Activated CD8-positive, alpha-beta memory T cell treated with anti-CD3 and anti-CD28 coated beads, Interleukin-2, amount 50 U/mL, for 1 hour (primary cell): ENCODE data around the gene FKBP8.

Experiments used
- DNase-seq: peaks from one replicate; pipeline ENCODE4 v3.0.0-alpha.2; 2020; ENCODE audit errors: extremely low read depth

Gene FKBP8

DNA sequence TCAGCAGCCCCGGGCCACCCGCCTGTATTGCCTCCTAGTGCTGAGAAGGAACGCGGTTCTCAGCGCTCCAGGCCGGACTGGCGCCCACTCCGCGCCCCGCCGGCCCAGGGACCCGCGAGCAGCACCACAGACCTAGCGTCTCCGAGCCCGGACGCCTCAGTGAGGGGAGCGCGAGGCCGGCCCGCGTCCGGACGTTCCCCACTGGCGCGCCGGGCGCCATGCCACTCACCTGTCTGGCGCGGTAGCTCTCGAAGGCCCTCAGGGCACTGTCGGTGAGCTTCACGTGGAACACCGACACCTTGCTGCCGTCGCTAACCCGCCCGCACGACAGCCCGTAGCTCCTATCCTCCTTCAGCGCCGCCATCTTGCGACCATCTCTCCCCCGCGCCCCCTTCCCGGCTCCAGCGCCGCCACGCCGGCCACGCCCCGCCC is 21.7 kb downstream of the FKBP8 start, which contains the start of gene ELL:
Gene ELL, minus strand, starts transcription at position 379 of the 432 bp plus-strand sequence. Its CDS starts 15 bp downstream, at position 364.
- DNase-seq = no peak

- DNase-seq = no peak
Observed at GRCh38 chr19:18520848-18521691, 22.3 kb downstream of the FKBP8 start.

DNA sequence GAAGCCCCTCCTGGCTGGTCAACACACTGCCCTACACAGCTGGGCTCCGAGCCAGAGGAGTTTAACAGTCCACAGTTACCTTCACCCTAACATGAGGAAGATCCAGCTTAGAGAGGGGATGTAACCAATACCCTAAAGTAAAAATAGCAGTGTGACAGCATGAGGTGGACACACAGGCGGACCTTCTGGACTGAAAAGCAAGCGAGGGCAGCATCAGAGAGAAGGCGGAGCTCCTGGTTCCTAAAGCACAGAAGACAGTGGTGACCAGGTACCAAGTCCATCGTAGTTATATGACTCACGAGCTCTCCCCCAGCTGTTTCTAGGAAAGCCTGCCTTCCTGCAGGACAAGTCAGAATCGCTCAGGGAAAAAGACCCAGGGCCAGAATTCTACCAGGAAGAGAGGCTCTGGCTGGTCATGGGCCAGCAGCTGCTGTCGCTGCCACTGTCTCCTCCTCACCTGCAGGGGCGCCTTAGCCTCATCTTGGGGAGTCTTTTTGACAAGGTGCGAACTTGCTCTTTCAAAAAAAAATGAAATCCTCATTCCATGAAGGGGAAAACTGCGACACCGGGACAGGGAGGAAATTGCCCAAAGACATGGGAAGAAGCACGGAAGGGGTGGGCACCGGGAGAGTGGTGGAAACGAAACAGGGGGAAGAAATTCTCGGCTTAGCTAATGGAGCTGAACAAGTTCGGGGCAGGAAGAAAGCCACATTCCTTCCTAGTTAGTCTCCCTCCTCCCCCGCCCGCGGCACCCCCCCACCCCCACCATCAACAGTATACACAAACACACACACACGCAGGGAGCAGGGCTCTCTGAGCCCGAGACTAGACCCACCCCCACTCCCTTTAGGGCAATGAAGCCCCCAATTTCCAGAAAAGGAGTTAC is 23.2 kb downstream of the FKBP8 start:
- no peak for DNase-seq

- DNase-seq = no peak
Observed at GRCh38 chr19:18518639-18519038, 24.7 kb downstream of the FKBP8 start.

GRCh38 chr19:18517606-18518005 is 25.8 kb downstream of the FKBP8 start:
- no peak for DNase-seq

GRCh38 chr19:18515959-18516358 is 27.4 kb downstream of the FKBP8 start:
- DNase-seq = no peak

GRCh38 chr19:18514800-18515682 is 28.3 kb downstream of the FKBP8 start:
- DNase-seq = no peak

DNA sequence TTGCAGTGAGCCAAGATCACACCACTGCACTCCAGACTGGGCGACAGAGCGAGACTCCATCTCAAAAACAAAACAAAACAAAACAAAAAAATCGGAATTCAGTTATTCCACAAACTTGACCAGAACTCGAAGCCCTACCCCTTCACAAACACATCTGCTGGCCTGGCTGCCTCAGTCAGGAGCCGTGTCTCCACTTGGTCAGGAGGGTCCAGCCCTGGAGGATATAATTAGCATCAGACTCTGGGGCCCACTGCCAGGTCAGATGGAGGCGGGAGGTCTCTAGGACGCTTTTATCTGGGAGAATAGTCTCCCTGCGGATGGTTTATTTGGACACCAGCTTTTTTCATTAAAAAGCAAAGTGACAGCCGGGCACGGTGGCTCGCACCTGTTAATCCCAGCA is 29.5 kb downstream of the FKBP8 start:
- no peak for DNase-seq

DNA sequence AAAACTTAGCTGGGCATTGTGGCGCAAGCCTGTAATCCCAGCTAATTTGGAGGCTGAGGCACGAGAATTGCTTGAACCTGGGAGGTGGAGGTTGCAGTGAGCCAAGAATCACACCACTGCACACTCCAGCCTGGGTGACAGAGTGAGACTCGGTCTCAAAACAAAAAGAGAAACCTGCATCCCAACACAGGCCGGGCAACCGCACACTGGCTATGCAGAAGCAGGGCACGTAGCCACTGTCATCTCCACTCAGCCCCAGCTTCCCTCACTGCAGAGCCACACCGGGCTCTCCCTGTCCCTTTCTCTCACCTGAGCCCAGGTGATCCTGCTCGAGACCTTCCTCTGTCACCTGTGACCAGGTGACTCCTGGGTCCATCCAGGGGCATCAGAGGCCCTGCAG is 33.2 kb downstream of the FKBP8 start:
- no peak for DNase-seq

DNA sequence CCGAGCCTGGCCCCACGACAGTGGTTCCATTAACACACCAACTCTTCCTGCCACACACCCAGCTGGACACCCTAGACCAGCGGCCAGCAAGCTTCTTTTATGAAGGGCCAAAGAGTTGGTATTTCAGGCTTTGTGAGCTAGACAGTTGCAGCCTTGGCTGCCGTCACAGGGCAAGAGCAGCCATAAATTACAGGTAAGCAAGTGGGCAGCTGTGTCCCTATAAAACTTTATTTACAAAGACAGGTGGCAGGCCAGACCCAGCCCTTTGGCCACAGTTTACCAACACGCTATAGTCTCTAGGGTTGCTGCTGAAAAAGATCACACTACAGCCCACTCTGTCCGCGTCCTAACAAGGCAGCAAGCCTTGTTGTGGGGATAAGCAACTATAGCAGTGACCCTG is 34.8 kb downstream of the FKBP8 start:
- DNase-seq = no peak

- DNase-seq = no peak
Observed at GRCh38 chr19:18507727-18508440, 35.5 kb downstream of the FKBP8 start.

GRCh38 chr19:18507021-18507726 is 36.2 kb downstream of the FKBP8 start:
- DNase-seq = no peak

- no peak for DNase-seq
Observed at GRCh38 chr19:18506101-18506930, 37.1 kb downstream of the FKBP8 start.

GRCh38 chr19:18504886-18505610 is 38.3 kb downstream of the FKBP8 start:
- no peak for DNase-seq

DNA sequence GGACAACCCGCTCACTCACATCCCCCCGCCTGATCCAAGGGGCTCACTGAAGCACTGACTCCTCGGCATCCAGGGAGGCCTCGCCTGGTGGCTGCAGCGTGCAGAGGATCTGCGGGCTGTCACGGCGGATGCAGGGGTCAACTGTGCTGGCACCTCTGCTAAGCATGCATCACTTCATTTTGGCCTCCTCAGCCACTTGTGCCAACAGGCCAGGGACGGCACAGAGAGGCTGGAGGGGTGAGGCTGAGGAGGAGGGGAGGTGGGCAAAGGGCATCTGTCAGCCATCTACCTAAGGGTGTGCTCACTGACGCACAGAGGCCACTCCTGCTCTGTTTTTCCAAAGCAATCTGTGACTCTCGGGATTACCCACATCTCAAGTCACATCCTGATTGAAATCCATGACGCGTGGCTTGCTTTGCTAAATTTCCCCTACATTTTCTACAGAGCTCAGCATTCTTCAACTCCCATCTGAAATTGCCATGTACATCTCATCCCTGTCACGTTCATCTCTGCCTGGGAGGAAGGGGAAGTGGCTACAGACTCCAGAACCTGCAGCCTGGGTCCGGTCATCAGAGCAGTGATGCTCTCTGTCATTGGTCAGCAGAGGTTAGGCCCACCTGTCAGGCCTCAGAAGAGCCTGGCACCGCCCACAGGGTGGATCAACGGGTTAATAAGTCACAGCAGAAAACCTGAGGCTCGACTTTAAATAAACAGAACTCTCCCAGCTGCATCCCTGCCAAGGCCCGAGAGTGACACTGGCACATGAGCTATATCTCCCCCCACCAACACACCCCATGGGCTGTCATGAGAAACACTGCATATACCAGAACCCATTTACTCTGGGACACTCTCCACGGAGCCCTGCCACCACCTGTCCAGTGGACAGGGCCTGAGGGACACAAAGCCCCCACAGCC is 39.1 kb downstream of the FKBP8 start:
- no peak for DNase-seq

GRCh38 chr19:18503337-18503970 is 39.9 kb downstream of the FKBP8 start:
- DNase-seq = no peak

GRCh38 chr19:18502638-18503294 is 40.6 kb downstream of the FKBP8 start:
- DNase-seq = no peak
